MM.1S (cell line): ENCODE measurements around the gene DACH2.

ENCODE experiments used
- EZH2 ChIP-seq: fragments of 300-600 bp; sonication (generic); optimal IDR thresholded peaks from 2 replicates; pipeline ENCODE3; 2017; ENCODE audit warnings: low read depth, mild to moderate bottlenecking, antibody characterized with exemption, low read length, mixed read lengths
- EZH2phosphoT487 ChIP-seq: fragments of 300-600 bp; sonication (generic); IDR thresholded peaks from 2 replicates; pipeline ENCODE4 v1.6.1; 2018; ENCODE audit warnings: antibody characterized with exemption, low read length
- TF ChIP-seq, protein P1 (sequence below): fragments of 300-600 bp; sonication (generic); IDR thresholded peaks from 2 replicates; pipeline ENCODE4 v1.5.1; 2016; ENCODE audit warnings: antibody characterized with exemption, low read length, mixed read lengths

DNA sequence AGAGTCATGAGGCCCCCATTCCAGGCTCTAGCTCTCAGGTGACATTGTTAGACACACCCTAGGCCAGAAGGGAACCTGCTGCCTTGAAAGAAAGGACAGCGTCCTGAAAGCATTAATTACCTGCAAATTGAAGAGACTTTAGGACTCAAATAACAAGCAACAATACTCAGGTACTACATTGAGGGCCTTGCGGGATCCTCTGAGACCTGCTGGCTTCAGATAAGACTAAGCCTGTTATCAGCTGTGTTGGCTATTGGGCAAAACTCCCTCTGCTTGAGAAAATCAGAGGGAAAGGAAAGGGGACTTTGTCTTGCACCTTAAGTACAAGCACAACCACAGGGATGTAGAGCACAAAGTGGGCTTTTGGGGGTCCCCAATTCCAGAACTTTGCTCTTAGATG lies 45.9 kb upstream of the DACH2 start:
- TF ChIP-seq EZH2 (no peak), EZH2phosphoT487 (no peak)
- TF ChIP-seq, protein P1, sequence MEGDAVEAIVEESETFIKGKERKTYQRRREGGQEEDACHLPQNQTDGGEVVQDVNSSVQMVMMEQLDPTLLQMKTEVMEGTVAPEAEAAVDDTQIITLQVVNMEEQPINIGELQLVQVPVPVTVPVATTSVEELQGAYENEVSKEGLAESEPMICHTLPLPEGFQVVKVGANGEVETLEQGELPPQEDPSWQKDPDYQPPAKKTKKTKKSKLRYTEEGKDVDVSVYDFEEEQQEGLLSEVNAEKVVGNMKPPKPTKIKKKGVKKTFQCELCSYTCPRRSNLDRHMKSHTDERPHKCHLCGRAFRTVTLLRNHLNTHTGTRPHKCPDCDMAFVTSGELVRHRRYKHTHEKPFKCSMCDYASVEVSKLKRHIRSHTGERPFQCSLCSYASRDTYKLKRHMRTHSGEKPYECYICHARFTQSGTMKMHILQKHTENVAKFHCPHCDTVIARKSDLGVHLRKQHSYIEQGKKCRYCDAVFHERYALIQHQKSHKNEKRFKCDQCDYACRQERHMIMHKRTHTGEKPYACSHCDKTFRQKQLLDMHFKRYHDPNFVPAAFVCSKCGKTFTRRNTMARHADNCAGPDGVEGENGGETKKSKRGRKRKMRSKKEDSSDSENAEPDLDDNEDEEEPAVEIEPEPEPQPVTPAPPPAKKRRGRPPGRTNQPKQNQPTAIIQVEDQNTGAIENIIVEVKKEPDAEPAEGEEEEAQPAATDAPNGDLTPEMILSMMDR = no peak
